GM21423 (cell line): ENCODE results near the gene ITGA2.
"Not testable (repeated sequence)": the region's sequence is repeated elsewhere in the genome, so short reads cannot be mapped to it uniquely, and the experiment has no call there.

Experiments used
- ATAC-seq: cut with Tn5 transposase; IDR thresholded peaks from one replicate; pipeline ENCODE4 v1.9.1; 2021; ENCODE audit warnings: mild to moderate bottlenecking, moderate library complexity; ENCODE audit not compliant: unreplicated experiment

Gene ITGA2

DNA sequence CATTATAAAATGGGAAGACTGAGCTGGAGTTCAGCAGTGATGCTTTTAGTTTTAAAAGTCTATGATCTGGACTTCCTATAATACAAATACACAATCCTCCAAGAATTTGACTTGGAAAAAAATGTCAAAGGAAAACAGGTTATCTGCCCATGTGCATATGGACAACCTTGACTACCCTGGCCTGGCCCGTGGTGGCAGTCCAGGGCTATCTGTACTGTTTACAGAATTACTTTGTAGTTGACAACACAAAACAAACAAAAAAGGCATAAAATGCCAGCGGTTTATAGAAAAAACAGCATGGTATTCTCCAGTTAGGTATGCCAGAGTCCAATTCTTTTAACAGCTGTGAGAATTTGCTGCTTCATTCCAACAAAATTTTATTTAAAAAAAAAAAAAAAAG is 103.1 kb downstream of the ITGA2 start:
- ATAC-seq, result no peak

GRCh38 chr5:53095217-53095616 is 106.1 kb downstream of the ITGA2 start:
- no peak for ATAC-seq

DNA sequence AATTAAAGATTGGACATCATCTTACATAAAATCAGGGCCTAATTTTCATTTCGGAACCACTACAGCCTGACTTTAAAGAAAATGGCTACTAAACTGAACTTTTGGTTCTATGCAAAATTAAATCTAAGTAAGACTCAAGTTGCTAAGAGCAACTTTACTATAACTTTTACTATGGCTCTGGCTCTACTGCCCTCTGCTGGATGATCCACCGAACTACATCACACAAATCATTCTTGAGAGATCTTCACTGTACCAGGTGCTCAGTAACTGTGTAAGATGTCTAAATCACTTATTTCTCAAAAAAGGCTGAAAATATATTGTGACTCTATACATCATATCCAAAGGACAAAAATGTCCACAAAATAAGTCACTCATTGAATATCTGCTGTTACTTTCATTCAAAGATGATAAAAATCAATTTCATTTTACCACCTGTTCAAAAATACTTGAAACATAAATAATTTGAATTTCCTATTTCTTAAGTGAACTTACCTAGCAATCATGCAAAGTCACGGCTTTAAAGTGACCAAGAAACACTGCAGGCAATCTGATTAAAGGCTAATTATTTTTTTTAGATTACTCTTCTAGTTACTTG is 106.9 kb downstream of the ITGA2 start:
- peak; percentile 74 for ATAC-seq

DNA sequence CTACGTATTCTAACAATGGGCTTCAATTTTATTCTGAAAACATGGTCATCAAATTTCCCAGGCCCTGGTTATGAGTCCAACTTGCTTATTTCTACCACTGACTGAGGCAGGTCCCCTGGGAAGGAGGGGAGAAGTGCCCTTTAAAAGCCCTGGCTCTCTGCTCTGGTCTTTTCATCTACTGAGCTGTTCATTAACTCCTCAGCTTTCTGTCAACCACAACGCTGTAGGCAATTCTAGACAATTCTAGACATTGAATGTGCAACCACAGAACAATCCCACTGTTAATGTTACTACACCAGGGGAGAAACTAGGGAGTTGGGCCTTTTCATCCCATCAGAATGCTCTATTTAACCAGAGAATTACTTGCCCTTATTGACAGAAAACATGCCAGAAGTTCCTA is 110.4 kb downstream of the ITGA2 start:
- ATAC-seq, result no peak

DNA sequence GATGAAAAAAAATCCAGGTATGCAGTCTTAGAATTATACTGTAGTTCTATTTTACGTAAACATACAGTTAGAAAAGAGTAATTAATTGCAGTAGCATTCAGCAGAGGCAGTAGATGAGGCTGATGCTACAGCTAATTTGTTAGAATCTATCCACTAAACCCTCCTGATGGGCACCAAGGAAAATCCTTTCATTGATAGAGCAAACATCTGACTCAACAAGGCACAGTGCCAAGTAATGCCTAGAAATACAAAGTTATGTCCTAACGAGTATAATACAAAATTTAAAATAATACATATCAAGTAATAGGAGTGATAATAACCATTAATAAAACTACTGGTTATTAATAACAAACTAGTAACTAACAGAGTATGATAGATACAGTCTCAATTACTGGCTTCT is 111.5 kb downstream of the ITGA2 start:
- ATAC-seq, result no peak

GRCh38 chr5:53105611-53106300 is 116.6 kb downstream of the ITGA2 start:
- no peak for ATAC-seq

GRCh38 chr5:53109056-53109442 is 119.9 kb downstream of the ITGA2 start:
- ATAC-seq, result peak; percentile 7

- ATAC-seq, result peak; percentile 96
Observed at GRCh38 chr5:53109443-53110127, 120.4 kb downstream of the ITGA2 start, which contains the start of gene MOCS2. TSS of gene MOCS2 (minus strand) at chr5:53109757. CDS start at chr5:53107174, 2,583 bp downstream.

DNA sequence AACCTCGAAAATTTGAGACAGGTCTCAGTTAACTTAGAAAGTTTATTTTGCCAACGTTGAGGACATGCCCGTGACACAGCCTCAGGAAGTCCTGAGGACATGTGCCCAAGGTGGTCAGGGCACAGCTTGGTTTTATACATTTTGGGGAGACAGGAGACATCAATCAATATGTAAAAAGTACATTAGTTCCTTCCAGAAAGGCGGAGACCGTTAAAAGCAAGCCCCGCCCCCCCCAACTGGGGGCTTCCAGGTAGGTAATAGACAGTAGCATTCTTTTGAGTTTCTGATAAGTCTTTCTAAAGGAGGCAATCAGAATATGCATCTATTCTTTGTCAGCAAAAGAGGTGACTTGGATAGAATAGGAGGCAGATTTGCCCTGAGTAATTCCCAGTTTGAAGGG is 121.0 kb downstream of the ITGA2 start:
- ATAC-seq, result peak; percentile 5

- no peak for ATAC-seq
Observed at GRCh38 chr5:53111139-53111538, 122.0 kb downstream of the ITGA2 start.

DNA sequence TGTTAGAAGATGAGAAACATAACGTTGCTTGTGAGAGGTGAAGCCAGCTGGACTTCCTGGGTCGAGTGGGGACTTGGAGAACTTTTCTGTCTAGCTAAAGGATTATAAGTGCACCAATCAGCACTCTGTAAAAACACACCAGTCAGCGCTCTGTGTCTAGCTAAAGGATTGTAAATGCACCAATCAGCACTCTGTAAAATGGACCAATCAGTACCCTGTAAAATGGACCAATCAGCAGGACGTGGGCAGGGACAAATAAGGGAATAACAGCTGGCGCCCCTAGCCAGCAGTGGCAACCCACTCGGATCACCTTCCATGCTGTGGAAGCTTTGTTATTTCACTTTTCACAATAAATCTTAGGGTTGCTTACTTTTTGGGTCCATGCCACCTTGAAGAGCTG is 123.2 kb downstream of the ITGA2 start:
- ATAC-seq, result not testable (repeated sequence)

- no peak for ATAC-seq
Observed at GRCh38 chr5:53112909-53113308, 123.8 kb downstream of the ITGA2 start.

GRCh38 chr5:53113947-53114346 is 124.8 kb downstream of the ITGA2 start:
- no peak for ATAC-seq

DNA sequence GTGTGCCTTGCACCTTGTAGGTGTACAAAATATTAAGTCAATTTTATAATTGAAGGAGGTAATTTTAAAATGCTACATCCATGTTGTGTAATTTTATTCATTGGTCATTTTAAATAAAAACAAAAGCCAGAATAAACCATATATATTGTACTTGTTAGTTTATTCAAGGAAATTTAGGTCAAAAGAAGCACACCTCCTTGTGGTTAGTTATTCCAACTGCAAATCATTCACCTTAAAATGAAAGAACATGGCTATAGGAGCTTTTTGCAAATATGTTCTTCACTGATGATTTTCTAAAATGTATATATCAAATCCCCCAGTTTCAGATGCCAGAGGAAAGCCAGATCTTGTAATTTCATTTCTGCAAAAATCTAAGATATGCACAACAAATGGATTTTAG is 125.8 kb downstream of the ITGA2 start:
- ATAC-seq, result no peak

DNA sequence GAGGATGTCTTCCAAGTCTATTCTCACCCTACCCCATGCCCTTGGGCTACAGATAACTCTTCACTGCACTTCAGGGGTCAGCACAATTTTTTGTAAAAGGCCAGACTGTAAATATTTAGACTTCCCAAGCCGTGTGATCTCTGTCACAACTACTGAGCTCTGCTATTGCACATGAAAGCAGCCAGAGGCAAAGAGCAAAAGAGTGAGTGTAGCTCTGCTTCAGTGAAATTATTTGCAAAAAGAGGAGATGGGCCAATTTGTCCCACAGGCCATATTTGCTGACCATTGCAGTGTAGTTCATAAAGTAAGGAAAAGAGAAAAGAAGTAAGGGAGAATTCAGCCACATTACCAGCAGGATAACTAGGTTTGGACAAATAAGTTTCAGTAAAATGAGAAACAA is 127.4 kb downstream of the ITGA2 start:
- ATAC-seq, result no peak

DNA sequence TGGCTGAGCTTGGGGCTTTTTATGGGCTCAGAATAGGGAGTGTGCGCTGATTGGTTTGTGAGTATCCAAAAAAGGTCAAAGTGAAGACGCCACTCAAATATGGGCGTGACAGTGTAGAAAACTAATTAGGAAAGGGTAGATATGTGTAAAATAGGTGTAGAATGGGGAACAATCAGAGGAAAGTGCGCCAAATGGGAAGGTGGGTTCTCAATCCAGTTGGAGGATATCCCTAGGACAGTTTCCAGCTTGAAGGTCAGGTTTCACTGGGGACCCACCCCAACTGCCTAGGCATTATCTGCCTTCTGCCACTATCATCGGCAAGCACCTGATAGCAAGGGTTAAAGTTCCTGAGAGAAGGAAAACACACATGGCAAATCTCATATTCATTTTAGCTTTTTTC is 129.7 kb downstream of the ITGA2 start:
- no peak for ATAC-seq

- ATAC-seq, result no peak
Observed at GRCh38 chr5:53120165-53120564, 131.0 kb downstream of the ITGA2 start.

DNA sequence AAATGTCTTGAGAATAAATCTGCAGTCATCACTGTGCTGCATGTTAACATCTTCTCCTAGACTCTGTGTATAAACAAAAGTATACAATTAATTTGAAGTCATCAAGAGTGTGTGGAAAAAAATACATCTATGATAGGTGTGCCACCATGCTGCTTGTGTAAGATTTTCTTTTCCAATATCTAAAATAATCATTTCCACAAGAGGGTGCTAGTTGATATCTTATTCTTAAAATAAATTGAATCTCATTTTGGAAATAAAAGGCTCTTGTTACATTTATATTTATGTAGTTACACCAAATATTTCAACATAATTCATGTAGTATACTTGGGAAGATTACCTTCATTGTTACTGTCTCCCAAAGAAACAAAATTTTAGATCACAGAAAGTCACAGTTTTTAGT is 134.6 kb downstream of the ITGA2 start:
- ATAC-seq, result no peak

- ATAC-seq, result no peak
Observed at GRCh38 chr5:53126521-53126920, 137.4 kb downstream of the ITGA2 start.

GRCh38 chr5:53127107-53127506 is 138.0 kb downstream of the ITGA2 start:
- ATAC-seq, result no peak

DNA sequence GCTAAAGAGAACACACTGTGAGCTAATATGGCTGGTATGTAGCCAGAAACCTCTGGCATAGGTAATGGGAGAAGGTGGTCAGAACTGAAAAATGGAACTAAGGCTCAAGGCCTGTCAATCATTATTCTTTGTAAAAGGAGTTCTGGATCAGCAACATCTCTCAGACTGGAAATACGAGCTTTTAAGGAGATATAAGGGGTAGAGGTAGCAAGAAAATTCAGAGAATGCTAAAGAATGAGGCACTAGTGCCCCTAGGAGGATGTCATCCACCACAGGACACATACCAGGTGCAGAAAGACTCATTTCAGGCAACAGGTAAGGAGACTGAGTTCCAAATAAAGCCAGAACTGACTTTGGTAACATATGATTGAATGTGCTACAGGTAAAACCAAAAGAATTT is 139.3 kb downstream of the ITGA2 start:
- no peak for ATAC-seq

DNA sequence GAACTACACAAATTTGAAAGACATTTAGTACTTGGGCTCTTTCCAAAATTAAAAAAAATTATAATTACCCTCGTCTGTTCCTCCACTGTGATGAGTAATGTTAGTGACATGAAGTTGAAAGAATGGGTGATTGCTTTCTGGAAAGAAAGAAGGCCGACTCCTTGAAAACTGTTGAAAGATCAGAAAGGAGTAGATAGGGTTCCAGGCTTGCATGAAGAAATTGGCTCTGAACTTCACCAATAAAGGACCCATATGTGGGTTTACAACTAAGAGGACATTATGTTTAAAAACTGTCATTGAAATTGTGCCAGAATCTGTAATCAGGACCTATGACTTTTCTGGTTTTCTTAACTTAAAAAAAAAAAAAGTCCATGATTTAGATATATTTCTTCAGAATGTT is 141.1 kb downstream of the ITGA2 start:
- ATAC-seq, result no peak
